Hematopoietic multipotent progenitor cell treated with erythropoietin and hydrocortisone succinate and interleukin-3 and kit ligand, for 4 days (in vitro differentiated cells): Measurements from ENCODE around the gene PRPF19.

Experiments
- DNase-seq: peaks from one replicate; pipeline ENCODE4 v3.0.0-alpha.2; 2015

The PRPF19 gene

DNA sequence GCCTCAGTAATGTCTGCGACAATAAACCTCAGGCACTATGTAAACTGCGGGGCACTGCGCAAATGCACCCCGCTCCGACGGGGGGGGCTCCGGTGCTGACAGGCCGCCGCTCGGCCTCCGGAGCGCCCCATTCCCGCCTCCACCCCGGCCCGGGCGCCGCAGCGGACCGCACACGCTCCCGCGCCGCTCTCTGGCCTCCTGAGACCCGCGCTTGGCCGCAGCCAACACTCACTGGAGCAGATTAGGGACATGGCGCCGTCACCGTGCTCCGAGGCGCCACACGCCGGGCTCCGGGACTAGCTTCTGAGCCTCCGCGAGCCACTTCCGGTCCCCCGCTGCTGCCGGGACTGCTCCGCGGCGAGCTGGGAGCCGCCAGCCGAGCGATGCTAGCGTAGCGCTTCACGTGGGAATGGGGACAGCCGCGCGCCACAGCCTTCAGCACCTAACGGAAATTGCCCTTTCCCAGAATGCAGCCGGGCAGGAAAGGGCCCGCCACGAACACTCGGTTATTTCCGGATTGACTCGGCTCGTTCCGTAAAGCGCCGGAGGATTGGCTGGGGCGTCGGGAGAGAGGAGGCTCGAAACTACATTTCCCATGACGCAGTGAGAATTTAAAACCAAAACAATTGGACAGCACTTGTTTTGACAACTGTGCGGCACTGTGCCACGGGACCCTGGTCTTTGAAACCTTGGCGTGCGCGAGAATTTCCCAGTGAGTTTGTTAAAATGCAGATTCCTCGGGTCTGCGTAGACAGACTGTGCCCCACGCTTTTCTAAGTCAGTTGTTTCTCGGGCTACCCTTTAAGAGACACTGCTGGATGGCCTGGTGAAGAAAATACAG is at the start of gene PRPF19:
Gene PRPF19 (minus strand): TSS at position 454 of the 841 bp plus-strand sequence. CDS start 203 bp downstream, at position 251.
- DNase-seq: peak; percentile 99

DNA sequence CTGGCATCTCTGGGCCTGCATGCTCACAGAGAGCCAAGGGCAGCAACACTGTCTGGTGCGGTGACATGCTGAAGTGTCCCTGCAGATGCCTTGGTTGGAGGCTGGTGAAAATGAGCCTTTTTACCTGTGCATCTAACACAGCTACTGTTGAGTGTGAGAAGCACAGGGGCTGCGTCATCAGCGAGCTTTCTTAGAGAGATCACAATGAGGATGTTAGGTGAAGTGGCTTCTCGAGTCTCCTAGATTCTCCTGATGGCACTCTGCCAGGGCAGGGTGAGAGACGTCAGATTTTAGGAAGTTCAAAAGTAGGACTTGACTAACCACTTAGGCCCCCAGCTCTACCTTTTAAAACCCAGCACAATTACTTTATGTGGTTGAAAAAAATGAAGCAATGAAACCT is 49.2 kb upstream of the PRPF19 start:
- peak; percentile 10 for DNase-seq

GRCh38 chr11:60954421-60954820 is 48.0 kb upstream of the PRPF19 start:
- peak; percentile 31 for DNase-seq

DNA sequence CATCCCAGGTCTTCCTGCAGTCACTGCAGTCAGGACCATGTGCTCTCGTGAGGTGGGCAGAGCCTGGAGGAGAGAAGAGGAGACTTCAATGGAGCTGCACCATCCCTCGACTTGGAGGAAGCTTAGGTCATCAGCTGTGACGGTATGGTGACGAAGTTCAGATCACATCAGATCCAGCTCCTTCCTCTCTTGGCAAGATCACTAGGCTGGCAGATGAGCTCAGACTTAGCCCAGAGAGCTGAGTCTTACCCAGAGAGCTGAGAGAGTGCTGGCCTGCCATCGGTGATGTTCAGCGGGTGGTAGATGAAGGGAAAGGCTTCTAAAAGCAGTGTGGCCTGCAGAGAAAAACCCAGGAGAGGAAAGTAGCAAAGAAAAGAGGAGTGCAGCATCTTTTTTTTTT is 47.4 kb upstream of the PRPF19 start:
- peak; percentile 32 for DNase-seq

- DNase-seq: no peak
These were observed 46.4 kb upstream of the PRPF19 start for GRCh38 chr11:60952742-60953170.

DNA sequence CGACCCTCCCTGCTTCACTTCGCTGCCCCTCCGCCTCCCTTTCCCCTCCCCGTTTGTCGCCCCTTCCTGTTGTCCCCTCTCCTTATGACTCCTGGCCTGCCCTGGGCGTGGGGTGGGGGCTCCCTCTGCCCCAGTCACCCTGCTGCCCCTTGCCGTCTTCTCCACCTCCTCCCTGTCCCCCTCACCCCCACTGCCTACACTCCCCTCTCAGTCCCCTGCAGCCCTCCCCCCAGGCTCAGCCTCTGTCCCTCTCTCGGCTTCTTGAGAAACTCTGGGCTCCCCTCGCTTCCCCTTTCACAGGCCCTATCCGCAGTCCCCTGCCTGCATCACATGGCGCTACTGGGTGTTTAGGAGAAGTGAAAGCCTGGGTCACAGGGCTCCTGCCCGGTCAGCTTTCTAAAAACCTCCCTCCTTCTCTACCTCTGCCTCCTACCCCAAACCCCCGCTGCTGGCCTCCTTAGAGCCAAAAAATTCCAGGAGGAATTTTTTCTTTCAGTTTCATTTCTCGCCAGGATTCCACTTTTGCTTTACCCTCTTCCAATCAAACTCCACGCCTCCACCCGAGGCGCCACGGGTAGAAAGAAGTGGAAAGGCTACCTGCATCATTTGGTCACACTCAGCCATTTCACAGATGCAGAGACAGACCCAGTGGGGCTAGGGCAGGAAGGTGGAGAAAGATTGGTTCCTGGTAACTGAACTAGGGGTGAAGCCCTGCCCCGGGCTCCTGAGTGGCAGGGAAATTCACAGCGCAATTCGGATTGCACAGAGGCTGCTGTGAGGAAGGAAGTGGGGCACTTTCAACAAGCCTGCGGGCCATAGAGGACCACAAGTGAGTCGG is 45.7 kb upstream of the PRPF19 start, which contains the start of gene SLC15A3:
Gene SLC15A3 (minus strand): TSS at position 273 of the 838 bp plus-strand sequence. CDS start 625 bp downstream, outside the sequence.
- DNase-seq: peak; percentile 88

GRCh38 chr11:60951606-60951903 is 45.2 kb upstream of the PRPF19 start:
- no peak for DNase-seq

GRCh38 chr11:60950933-60951605 is 44.7 kb upstream of the PRPF19 start:
- no peak for DNase-seq

DNA sequence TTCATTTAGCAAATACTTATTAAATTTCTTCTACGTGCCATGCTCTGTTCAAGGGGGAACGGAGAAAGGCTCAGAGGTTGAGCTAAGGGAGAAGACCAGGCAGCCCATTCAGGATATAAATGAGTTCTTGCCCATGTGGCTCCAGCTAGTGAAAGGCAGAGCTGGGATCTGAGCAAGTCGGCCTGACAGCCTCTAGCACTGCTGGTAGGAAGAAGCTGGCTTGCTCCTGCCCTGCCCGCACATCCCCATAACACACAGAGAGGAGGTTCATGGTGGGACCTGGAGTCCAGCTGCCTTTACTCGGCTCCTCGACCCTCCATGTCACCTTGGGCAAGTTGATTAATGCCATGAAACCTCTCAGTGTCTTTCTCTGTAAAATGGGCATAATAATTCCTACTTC is 43.6 kb upstream of the PRPF19 start:
- DNase-seq: no peak

DNA sequence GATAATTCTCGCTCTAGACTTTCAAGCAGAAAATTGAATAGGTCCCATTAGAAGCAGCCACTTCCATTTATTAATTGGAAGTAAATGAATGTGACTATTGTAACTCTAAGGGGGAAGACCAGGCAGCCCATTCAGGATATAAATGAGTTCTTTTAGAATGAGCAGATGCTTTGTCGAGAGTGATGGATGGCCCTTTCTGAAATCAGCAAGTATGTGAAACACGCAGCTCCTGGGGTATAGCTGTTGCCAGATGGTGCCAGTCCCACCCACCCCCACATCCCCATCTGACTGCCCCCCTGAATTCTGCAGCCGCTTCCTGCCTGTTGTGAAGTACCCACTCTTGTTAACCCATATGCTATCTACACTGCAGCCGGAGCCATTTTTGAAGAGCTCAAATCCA is 41.9 kb upstream of the PRPF19 start:
- DNase-seq: no peak

DNA sequence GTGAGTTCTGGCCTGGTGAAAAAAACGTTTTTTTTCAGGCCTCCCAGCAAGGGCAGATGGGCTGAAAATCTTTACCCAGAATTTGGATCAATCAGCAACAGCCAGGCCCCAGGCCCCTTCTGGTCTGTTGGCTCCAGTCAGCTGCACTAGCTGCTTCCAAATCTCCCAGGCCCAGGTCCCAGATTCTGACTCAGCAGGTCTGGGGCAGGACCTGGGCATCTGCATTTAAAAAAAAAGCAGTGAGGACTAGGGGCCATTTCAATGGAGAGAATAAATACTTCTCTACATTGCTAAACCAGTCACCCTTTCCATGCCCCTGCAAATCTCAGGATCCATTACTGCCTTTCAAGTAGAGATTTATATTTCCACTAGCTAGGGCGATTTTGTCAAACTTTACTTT is 41.3 kb upstream of the PRPF19 start:
- DNase-seq: no peak

DNA sequence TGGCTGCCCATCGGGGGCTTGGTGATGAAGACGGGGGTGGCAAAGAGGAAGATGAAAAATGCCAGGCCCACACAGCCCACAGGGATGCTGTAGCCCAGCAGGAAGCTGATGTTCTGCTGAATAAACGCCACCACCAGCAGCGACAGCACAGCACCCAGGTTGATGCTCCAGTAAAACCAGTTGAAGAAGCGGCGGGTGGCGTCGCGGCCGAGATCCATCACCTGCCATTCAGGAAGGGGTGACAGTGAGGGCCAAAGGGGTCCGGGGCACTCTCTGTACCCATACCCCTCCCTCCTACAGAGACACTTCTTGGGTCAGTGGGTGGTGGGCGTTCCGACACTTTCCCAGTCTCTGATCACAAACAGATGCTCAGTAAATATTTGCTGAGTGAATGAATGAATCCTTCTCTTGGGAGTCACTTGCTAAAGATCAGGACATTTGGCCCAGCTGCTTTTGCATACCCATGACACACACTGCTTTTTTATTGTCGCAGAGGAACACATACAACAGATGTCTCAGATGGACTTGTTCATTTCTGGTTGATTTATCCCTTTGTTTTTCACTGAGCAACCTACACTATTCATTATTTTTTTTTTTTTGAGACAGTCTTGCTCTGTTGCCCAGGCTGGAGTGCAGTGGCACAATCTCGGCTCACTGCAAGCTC is 40.3 kb upstream of the PRPF19 start:
- no peak for DNase-seq

- DNase-seq: peak; percentile 68
These were observed 38.9 kb upstream of the PRPF19 start for GRCh38 chr11:60945295-60945667.

DNA sequence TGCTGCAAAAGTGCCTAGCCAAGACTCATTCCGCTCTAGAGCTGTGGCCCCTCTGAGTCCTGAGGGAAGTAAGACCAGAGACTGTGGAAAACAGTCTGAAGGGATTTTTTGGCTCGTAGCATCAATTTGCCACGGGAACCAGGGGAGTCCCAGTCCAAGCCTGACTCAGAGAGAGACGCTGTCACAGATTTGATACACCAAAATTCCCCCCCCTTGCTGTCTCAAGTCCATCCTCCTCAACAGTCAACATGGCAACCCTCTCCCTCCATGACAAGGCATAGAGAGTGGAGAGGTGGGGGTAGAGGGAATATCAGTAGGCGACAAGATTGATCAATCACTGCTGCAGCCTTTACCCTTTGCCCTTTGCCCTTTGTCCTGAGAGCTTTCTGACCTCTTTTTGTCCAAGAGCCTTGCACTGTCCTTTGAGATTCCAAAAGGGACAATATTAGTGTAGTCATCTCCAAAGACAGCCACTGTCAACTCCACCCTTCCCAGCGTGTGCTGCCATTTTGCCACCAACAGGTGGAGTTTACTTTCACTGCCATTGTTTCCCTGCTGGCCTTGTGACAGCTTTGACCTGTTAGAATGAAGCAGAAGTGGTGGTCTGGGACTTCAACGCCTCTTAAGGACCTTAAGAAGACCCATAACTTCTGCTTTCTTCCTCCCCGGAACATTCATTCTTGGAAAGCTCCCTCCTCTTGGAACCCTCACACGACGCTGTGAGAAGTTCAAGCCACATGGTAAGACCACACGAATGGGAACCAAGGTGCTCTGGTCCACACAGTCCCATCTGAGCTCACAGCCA is 38.3 kb upstream of the PRPF19 start:
- peak; percentile 63 for DNase-seq

GRCh38 chr11:60942970-60943565 is 36.7 kb upstream of the PRPF19 start:
- DNase-seq: no peak

DNA sequence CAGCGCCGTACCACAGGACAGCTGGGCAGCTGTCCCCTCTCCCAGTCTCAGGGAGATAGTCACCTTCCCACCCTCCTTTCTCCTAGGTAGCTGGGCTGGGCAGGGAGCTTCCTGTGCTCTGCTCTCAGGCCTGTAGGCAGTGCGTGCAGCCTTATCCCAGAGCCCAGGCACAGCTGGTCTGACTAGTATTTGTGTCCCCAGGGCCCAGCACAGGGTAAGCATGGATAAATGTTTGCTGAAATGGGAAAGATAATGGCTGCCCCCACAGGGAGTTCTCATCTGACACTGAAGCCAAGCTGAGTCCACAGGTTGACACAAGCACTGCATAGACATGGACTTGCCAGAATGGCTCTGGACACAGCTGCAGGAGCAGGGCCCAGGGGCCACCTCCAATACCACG is 35.8 kb upstream of the PRPF19 start:
- DNase-seq: no peak

GRCh38 chr11:60941371-60942119 is 35.2 kb upstream of the PRPF19 start:
- no peak for DNase-seq

GRCh38 chr11:60939855-60940254 is 33.5 kb upstream of the PRPF19 start:
- no peak for DNase-seq

DNA sequence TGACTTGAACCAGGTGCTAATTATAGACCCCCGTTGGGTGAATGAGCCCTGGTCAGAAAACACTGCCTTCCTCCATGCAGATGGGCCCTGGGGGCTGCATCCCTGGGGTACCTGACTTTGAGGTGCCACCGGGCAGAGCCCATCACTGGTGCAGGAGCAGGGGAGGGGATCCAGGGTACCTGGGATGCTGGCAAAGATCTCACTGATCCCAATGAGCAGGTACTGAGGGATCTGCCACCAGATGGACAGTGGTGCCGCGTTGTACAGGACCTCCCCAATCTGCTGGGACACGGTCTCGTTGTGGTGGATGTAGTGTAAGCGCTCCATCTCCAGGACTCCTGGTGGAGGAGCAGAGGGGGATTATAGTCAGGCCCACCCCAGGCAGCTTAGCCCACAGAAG is 32.9 kb upstream of the PRPF19 start:
- no peak for DNase-seq

- no peak for DNase-seq
These were observed 32.1 kb upstream of the PRPF19 start for GRCh38 chr11:60938500-60938899.

- no peak for DNase-seq
These were observed 31.4 kb upstream of the PRPF19 start for GRCh38 chr11:60937811-60938210.
